Body of pancreas (tissue), 4 donors: ENCODE measurements around the gene BDKRB2.

Experiments used
- POLR2A ChIP-seq, 3 donors: fragments of 450-650 bp; IDR thresholded peaks; one replicate each; pipeline ENCODE4 v1.6.1; 2016; ENCODE audit warnings: antibody characterized with exemption in 3 of 3, mild to moderate bottlenecking in 2 of 3
- TF ChIP-seq, protein P1 (sequence below), 7 experiments: fragments of 450-650 bp in 4 of 7; fragments of 200-600 bp in 3 of 7; sonication (generic) in 3 of 7; IDR thresholded peaks; one replicate each; pipeline ENCODE4 v1.5.1; 2016 to 2019; ENCODE audit warnings: antibody characterized with exemption in 7 of 7

DNA sequence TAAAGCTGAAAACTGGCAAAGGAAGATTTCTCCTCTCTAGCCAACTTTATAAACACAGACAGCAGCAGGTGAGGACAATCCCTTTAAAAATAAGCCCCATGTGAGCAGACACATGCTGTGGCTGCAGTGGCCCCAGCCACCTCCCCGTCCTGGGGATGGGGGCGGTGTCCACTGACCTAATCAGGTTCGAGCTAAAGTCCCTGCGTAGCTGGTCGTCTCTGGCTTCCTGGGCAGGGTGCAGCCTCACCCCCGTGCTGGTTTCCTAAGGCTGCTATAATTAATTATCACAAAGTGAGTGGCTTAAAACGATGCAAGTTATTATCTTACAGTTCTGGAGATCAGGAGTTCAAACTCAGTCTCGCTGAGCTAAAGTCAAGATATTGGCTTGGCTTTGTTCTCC is 52.4 kb downstream of the BDKRB2 start:
- TF ChIP-seq, protein P1, sequence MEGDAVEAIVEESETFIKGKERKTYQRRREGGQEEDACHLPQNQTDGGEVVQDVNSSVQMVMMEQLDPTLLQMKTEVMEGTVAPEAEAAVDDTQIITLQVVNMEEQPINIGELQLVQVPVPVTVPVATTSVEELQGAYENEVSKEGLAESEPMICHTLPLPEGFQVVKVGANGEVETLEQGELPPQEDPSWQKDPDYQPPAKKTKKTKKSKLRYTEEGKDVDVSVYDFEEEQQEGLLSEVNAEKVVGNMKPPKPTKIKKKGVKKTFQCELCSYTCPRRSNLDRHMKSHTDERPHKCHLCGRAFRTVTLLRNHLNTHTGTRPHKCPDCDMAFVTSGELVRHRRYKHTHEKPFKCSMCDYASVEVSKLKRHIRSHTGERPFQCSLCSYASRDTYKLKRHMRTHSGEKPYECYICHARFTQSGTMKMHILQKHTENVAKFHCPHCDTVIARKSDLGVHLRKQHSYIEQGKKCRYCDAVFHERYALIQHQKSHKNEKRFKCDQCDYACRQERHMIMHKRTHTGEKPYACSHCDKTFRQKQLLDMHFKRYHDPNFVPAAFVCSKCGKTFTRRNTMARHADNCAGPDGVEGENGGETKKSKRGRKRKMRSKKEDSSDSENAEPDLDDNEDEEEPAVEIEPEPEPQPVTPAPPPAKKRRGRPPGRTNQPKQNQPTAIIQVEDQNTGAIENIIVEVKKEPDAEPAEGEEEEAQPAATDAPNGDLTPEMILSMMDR (IDR thresholded peaks at IDR 0.05) = no peak
- no peak for TF ChIP-seq POLR2A (IDR thresholded peaks at IDR 0.05)
